HG02884 (cell line): ENCODE measurements around the gene GSE1.

Experiments used
- ATAC-seq: cut with Tn5 transposase; IDR thresholded peaks from one replicate; pipeline ENCODE4 v1.9.1; 2021; ENCODE audit warnings: mild to moderate bottlenecking, moderate library complexity; ENCODE audit not compliant: unreplicated experiment

Gene GSE1

DNA sequence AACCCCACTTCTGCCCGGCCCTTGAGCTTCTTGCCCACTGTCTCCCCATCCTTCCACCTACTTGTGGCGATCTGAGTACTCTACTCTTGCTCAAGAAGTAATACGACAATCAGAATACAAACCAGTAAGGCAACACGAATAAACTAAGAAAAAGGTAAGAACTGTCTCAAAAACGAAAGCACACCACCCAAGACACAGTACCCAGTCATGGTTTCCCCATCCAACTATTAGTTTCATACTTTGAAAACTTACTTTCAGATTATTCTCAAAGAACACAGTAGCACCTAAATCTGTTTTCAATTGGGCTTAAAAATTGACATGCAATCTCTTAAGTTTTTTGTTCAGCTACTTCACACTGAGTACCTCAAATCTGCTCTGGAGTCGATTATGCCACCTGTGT lies 61.7 kb downstream of the GSE1 start:
- ATAC-seq = no peak

DNA sequence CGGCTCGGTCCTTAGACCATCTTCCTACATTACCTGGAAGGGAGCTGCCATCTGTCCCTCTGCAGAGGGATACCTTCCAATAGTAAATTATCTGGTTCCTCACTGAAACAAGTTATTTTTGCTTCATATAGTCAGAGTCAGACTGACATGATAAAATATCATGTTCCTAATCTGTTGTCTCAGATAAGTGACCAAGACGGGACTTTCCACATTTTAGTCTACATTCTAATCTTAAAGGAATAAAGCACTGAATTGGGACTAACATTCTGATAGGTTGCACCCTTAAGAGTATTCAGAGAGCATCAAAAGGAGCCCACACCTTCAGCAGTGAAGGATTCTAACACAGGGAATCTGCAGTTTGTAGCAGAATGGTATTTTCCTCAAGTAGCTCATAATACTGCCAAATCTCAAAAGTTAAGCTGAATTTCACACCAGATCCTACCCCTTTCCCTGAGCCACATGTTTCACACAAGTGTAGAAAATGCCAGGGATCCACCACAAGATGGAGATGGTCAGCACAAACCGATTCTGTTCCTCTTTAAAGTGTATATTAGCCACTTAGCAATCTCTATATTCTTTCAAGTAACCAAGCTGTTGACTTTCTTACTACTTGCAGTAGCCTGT lies 62.2 kb downstream of the GSE1 start:
- no peak for ATAC-seq

DNA sequence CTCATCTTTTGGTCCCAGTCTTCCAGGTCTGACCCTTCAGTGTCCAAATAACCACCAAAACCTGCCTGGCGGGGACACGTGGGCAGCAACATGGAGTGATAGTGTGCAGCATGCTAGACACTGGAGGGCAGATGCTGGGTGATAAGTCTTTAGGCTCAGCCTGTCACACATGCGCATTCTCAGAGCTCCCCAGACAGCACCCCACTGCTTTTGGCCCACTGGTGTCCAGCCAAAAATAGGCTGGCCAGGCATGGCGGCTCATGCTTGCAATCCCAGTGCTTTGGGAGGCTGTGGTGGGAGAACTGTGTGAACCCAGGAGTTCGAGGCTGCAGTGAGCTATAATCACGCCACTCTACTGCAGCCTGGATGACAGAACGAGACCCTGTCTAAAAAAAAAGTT lies 63.3 kb downstream of the GSE1 start:
- no peak for ATAC-seq

DNA sequence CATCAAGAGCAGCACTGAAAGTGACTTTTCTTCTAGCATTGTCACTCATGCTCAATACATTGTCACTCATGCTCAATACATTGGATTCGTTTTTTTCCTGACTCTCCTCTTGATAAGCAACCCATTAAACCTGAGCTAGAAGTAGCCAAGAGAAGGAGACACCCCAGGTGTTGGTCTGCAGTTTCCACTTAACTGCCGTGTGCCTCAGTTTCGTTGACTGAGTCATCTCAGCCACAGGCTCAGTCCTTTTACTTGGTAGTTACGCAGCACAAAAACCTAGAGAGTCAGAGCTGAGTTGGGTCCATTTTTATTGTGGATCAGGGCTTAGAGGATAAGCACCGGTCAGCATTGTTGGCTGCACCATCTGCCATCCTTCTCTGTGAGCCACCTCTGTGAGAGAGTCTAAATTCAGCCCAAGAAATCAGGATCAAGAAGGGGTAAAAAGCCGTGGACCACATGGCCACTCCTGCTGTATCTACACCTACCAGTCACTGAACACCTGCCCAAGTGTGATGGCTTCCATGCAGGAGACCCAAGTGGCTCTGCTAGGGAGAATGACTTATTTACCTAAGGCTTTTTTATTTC lies 64.4 kb downstream of the GSE1 start:
- no peak for ATAC-seq

DNA sequence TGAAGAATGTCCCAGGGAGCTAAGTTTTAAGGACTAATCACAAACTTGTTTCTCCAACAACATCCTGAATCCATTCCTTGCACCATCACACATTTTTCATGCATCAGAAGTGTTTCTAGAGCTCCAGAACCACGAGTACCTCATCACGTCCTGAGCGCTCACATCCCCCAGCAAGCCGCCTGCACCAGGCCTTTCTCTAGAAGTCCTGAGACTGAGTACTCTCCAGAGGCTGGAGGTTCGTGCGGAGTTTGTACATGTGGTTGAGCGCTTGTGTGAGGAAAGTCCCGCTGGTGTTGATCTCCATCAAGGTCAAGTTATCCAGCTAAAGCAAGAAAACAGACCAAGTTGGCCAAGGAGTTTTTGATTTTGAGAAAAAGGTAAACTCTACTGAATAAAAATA lies 64.9 kb downstream of the GSE1 start:
- no peak for ATAC-seq

DNA sequence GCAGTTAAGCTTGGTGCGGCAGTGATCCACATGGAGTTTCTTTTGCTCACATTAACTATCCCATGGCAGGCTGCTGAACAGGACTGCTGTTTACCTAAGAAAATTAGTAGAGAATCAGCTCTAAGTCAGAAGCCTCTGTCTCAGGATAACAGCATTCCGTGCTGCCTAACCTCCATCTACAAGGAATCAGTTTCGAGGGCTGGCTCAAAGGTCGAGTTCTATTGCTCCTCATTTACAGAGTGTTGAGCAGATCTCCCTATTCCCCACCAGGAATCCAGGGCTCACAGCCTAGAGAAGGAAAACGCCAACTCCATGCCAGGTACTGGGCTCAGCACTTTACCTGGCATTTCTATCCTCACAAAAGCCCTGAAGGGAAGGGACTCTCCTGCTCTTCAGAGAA lies 65.7 kb downstream of the GSE1 start:
- no peak for ATAC-seq

DNA sequence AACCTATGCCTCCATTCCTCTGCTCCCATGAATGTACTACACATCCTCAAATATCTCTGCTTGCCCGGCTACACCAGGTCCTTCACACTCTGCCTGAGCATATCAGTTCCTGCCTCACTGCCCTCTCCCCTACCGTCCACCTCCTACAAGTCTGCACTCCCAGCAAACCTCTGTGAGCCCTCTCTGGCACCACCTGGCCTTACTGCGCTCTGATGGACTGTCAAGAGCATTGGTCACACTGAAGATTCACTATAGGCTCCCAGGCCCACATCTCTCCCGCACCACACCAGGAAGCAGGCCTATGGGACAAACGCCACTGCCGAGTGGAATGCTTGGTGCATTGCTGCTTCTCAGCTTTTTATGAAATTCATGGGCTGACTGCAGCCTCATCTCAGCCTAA lies 66.7 kb downstream of the GSE1 start:
- no peak for ATAC-seq

DNA sequence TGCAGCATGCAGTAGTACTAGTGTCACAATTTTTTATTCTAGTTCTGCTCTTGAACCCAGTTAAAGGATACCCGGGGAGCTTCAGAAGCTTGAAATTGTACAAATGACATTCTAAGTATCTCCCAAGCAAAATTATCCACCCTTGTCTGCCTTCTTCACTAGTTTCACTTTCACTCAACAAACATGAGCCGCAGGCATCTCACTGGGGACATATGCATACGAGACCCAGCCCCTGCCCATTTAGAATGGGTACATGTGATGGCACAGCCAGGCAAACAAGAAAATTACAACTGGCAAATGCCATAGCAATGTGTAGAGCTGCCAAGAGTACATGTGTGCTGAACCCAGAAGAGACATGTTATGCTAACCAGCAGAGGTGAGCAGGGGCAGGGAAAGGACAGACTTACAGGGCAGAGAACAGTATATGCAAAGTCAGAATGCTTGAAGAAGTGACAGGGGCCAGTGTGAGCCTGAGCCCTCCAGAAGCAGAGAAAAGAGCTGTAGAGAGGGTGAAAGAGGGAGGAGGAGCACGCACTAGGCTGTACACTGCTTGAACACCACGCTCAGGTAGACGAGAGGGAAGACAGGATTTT lies 67.3 kb downstream of the GSE1 start:
- ATAC-seq = no peak

DNA sequence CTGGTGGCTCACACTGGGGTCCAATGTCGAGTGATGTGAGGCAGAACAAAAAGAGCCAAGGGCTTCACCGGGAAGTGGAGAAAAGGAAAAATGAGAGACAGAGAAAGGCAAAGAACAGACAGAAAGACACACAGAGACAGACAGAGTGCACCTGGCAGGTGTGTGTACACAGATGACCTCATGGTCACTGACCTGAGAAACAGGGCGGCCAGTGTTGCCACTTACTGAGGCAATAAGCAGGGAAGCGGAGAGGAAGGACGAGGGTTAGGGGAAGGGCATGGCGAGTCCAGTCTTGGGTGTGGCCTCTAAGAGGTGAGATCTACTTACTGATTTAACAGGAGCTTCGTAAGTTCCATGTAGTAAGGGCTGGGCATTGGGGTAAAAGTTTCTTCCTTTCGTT lies 68.1 kb downstream of the GSE1 start:
- ATAC-seq = no peak

DNA sequence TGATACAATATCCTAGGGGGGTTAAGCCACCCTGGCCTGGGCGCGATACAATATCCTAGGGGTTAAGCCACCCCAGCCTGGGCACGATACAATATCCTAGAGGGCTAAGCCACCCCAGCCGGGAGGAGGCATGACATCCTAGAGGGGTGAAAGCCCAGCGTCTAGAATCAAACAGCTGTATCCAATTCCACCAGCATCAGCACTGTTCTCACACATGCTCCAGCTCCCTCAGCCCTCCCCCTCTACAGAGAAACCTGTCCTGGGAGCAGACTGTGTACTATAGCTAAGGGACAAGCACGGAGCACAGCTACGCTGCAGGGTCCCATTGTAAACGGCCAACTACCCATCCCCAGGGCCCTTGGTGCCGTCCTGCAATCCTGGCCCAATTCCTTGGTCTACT lies 69.4 kb downstream of the GSE1 start:
- no peak for ATAC-seq

DNA sequence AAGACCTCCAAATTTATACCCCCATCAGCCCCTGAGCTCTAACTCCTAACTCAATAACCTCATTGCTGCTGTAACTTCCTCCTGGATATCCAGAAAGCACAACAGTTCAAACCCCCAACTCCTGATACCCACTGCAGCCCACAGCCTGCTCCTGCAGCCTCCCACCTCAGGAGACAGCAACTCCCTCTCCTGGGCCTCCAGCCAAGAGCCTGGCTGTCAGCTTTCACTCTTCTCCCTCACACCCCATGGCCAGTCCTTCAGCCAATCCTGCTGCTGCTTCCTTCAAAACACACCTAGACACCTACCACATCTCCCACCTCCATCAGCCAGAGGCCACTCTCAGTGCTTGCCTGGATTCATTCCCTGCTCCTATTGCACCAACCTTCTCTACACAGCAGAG lies 70.2 kb downstream of the GSE1 start:
- no peak for ATAC-seq

DNA sequence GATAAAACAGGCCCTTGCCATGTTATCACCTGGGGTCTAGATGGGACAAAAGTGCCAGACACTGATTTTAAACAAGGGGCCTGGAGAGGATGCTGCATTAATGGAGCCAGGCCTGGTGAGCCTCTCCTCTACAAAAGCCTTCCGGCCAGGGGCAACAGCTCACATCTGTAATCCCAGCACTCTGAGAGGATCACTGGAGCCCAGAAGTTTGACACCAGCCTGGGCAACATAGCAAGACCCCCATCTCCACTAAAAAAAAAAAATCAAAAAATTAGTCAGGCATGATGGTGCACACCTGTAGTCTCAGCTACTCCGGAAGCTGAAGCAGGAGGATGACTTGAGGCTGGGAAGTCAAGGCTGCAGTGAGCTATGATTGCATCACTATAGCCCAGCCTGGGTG lies 72.1 kb downstream of the GSE1 start:
- no peak for ATAC-seq

DNA sequence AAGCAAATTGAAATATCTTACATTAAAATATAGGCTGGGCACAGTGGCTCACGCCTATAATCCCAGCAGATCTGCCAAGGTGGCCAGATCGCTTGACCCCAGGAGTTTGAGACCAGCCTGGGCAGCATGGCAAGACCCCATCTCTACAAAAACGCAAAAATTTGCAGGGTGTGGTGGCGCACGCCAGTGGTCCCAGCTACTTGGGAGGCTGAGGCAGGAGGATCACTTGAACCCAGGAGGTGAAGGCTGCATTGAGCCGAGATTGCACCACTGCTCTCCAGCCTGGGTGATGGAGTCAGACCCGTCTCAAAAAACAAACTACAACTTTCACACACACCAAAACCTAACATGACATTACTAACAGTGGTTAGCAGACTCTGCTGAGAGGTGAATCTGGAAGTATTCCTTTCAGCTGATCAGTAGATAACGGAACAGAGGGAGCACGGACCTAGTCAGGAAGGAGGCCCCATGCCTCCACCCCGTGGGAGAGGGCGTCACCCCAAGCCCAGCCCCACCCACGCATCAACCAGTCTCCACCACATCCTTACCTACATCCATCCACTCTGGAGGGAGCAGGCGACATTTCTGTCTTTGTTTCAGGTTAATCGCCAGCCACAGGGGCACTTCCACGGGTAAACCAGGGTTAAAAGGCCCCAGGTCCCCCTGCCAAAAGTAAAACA lies 73.9 kb downstream of the GSE1 start:
- ATAC-seq = no peak

DNA sequence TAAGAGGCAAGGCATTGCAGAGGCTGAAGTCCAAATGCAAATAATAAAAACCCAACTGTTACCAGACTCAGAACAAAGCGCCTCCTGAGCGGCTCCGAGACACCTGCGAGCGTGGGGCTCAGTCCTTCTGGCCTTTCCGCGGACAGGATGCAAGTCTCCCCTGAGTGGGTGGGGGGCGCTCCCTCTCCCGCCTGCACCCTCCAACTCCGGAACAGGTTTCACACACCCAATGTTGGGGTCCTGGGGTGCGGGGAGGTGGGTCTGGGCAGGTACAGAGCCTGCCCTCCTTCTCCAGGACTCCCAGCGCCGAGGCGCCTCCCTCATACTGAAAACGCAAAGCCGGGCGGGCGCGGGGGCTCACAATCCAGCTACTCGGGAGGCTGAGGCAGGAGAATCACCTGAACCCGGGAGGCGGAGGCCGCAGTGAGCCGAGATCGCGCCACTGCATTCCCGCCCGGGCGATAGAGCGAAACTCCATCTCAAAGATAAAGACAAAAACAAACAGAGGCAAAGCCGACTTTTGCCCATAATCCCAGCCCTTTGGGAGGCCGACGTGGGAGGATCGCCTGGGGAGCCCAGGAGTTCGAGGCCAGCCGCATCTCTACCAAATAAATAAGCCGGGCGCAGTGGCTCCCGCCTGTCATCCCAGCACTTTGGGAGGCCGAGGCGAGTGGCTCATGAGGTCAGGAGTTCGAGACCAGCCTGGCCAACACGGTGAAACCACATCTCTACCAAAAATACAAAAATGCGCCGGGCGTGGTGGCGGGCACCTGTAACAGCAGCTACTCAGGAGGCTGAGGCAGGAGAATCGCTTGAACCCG lies 74.7 kb downstream of the GSE1 start:
- ATAC-seq = no peak

DNA sequence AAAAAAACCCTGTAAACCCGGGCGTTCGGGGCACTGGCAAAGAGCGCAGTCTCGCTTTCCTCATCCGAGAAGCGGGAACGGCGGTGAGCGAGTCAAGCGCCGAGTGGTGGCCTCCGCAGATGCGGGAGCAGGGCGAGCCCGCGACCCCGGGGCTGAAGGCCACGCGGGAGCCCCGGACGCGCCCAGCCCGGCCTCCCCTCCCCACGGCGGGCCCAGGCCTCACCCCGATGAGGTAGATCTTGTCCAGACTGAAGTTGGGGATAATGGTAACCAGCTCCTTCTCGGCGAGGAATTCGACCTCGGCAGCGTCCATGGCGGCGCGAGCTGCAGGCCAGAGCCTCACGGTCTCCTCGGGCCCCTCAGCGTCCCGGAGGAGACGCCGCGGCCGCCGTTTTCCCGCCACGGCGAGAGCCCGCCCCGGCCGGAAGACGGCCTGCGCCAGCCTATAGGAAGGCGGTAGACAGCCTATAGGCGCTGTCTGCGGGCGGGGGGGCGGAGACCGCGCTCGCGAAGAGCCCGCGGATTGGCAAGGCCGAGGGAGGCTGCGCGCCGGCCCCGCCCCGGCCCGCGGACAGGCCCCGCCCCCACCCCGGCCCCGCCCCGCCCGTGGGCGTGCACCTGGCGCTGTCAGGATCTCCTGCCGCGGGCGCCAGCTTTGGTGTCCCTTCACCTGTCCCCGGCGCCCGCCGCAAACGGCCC lies 75.6 kb downstream of the GSE1 start, which contains the start of gene GINS2:
Gene GINS2 (minus strand): TSS at position 369 of the 699 bp plus-strand sequence. CDS start 56 bp downstream, at position 313.
- peak; percentile 87 for ATAC-seq

DNA sequence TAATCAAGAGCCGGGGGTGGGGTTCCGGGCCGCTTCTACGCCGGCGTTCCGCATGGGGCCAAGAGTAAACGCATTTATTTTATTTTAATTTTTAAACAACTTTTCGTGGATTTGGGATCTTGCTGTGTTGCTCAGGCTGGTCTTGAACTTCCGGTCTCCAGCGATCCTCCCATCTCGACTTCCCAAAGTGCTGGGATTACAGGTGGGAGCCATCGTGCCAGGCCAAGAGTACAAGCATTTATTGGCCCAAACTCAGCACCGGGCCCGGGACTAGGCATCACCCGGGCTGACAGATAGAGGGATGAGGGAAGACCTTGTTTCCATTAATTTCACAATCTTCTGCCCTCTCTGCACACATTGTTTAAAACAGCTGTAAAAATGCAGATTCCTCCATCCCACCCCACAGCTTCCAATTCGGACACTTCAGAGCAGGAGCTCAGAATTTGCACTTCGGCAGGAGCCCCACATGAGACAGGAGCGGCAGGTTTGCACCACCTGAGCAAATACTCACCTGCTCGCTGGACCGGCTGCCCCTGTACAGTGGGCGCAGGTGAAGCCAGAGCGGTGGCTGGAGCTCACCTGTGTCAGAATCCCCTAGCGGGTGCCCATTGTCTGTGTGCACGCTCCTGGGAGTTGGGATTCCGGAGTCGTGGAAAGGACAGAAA lies 76.3 kb downstream of the GSE1 start:
- ATAC-seq = no peak

DNA sequence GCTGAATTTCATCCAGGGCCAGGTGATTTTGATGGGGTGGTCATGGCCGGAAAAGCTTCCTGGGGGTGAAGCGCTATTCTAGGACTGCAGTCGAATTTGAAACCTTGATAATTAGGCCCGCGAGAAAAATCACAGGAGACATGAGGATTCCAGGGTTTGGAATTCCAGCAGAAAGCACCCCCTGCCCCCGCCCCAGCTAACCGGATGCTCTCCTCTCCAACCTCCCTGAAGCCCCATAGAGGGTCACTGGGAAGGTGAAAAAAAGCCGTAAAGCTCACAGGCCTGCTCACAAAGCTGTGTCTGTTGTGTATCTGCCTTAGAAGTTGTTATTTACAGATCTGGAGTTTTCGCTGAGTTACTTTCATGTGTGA lies 76.8 kb downstream of the GSE1 start:
- ATAC-seq = no peak

DNA sequence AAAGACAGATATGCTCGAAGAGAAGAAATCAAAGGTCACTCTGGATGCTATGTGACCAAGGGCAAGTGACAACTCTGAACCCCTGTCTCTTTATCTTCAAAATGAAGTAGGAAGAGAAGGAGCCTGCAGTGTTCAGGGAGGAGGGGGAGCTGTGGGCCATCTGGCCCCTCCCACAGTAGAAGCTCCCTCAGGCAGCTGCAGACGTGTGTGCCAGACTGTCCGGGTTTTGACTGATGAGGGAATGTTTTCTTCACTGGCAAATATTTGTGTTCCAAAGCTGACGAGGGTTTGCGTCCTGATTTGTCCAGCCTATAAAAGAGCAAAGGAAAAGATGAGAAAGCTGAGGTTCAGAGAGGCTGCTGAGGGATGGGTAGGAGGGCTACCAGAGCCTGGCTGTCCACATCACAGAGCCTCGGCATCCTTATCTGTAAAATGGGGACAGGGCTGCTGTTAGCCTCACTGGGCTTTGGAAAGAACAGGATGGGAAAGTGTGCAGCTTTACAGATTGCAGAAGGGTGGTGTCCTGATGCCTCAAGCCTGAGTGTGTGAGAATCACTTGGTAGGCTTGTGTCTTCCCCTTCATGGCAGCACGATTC lies 77.4 kb downstream of the GSE1 start:
- no peak for ATAC-seq

DNA sequence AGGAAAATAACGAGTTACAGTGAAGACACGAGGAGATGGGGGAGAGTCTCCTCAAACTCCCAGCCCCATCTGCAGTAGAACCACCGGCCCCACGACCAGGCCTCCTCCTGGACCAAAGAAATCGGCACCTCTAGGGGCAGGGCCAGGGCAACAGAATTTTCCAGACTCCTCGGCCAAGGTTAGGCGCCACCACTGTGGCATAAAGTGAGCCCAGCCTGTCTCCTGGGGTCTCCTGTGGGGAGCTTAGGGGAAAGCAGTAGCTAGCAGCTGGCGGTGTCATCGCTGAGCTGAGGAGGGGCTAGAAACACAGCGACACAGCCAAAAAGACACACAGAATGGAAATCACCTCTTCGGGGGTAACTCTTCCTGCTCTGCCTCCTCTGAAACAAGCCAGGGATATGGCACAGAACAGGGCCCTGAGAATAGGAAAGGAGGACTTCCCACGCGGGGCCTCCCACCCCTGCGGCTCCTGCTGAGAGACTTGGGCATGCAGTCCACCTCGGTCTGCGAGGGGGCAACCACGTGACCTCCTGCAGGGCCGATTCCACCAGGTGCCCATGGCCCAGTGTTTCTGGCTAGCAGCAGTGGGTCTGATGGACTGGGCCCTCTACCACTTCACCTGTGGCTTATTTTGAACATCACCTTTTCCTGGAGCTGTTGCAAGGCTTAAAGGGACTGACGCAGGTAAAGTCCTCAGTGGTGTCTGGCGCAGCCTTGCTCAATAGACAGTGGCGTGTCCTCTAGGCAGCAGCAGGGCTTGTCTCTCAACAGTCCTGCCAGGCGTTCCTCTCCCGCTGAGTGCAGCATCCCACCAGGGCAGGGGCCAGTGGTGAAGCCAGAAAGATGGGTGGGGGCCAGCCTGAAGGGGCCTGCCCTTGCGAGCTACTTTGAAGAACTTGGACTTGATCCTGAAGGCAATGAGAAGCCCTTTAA lies 82.3 kb downstream of the GSE1 start:
- ATAC-seq = no peak
